ENCODE measurements around the gene ZNF768. TPM values are rescaled to one million over a fixed set of nuclear protein-coding genes. Genes with fewer than 3 reads are reported as not detected.

The ZNF768 gene
- total and polyA plus RNA-seq, 2 of the 13 experiments (the other 11 are each of a cell fraction or from before 2014, with no cell fraction given), result 26.7 to 34.4 TPM

DNA sequence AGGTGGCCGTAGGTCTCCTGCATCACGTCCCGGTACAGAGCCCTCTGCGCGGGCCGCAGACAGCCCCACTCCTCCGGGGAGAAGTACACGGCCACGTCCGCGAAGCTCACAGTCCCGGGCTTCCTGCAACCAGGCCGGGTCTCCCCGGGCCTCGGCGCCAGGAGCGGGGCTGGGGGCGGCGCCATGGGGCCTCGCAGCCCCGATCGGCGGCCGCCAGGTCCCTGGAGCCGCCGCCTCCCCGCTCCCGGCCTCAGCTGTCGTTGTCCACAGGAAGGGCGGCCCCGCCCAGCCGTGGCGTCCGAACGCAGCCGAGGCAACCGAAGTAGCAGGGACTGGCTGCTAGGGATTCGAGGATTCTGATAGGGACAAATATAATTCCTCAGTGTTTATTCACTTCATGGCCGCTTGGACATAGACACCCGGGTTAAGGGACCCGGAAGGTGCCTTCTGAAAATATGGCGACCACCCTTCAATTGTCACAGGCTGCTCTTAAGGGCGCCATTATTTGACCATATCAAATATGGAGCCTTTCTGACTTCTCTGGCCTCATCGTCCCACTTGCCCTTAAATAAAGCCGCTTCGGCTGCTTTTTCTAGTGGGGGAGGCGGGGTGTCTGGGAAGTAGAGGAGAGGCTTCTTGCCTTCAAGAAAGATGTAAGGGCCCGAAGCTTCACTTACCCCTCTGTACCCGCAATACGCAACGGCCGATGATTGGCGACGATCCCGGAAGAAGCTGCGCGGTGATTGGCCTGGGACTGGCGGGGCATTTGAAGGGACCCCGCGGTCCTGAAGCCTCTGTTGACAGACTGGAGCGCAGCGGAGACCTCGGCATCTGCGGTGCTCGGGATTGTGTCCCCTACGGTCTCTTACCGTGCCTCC lies 45.3 kb upstream of the ZNF768 start, which contains the start of gene ZNF688 (continued):
- no peak for TF ChIP-seq ZNF101 (CRISPR knock-in tag; IDR thresholded peaks at IDR 0.05; ENCODE audit: borderline replicate concordance, low read depth)
- TF ChIP-seq ZNF564 (CRISPR knock-in tag; IDR thresholded peaks at IDR 0.05), result peak; percentile 80; the same call in 1 of the 2 replicates
- TF ChIP-seq E2F2 (CRISPR knock-in tag; IDR thresholded peaks at IDR 0.05; ENCODE audit: borderline replicate concordance), result no peak
- peak; percentile 97 for TF ChIP-seq E2F5 (CRISPR knock-in tag; conservative IDR thresholded peaks at IDR 0.05)
- no peak; the same call in 1 of the 2 replicates for TF ChIP-seq ZBTB42 (CRISPR knock-in tag; IDR thresholded peaks at IDR 0.05)
- TF ChIP-seq PTBP1 (IDR thresholded peaks at IDR 0.05; ENCODE audit: low read depth, low read length, poor library complexity, severe bottlenecking), result peak; percentile 51
- peak; percentile 78; the same call in 1 of the 2 replicates for TF ChIP-seq ZNF354B (CRISPR knock-in tag; IDR thresholded peaks at IDR 0.05)
- TF ChIP-seq, protein P1, sequence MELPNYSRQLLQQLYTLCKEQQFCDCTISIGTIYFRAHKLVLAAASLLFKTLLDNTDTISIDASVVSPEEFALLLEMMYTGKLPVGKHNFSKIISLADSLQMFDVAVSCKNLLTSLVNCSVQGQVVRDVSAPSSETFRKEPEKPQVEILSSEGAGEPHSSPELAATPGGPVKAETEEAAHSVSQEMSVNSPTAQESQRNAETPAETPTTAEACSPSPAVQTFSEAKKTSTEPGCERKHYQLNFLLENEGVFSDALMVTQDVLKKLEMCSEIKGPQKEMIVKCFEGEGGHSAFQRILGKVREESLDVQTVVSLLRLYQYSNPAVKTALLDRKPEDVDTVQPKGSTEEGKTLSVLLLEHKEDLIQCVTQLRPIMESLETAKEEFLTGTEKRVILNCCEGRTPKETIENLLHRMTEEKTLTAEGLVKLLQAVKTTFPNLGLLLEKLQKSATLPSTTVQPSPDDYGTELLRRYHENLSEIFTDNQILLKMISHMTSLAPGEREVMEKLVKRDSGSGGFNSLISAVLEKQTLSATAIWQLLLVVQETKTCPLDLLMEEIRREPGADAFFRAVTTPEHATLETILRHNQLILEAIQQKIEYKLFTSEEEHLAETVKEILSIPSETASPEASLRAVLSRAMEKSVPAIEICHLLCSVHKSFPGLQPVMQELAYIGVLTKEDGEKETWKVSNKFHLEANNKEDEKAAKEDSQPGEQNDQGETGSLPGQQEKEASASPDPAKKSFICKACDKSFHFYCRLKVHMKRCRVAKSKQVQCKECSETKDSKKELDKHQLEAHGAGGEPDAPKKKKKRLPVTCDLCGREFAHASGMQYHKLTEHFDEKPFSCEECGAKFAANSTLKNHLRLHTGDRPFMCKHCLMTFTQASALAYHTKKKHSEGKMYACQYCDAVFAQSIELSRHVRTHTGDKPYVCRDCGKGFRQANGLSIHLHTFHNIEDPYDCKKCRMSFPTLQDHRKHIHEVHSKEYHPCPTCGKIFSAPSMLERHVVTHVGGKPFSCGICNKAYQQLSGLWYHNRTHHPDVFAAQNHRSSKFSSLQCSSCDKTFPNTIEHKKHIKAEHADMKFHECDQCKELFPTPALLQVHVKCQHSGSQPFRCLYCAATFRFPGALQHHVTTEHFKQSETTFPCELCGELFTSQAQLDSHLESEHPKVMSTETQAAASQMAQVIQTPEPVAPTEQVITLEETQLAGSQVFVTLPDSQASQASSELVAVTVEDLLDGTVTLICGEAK (IDR thresholded peaks at IDR 0.05), result no peak
- TF ChIP-seq, protein P1 (CRISPR knock-in tag; IDR thresholded peaks at IDR 0.05), result peak; percentile 76; the same call in 1 of the 2 replicates
- TF ChIP-seq CBFB (CRISPR knock-in tag; IDR thresholded peaks at IDR 0.05), result no peak; the same call in 1 of the 2 replicates
- TF ChIP-seq TSC22D2 (CRISPR knock-in tag; IDR thresholded peaks at IDR 0.05; ENCODE audit: borderline replicate concordance), result peak; percentile 21; the same call in 1 of the 2 replicates
- no peak for TF ChIP-seq ZNF737 (CRISPR knock-in tag; IDR thresholded peaks at IDR 0.05; ENCODE audit: borderline replicate concordance)
- TF ChIP-seq GTF2F1 (IDR thresholded peaks at IDR 0.05; ENCODE audit: low read length), result no peak
- TF ChIP-seq, protein P2, sequence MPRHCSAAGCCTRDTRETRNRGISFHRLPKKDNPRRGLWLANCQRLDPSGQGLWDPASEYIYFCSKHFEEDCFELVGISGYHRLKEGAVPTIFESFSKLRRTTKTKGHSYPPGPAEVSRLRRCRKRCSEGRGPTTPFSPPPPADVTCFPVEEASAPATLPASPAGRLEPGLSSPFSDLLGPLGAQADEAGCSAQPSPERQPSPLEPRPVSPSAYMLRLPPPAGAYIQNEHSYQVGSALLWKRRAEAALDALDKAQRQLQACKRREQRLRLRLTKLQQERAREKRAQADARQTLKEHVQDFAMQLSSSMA (CRISPR knock-in tag; IDR thresholded peaks at IDR 0.05), result peak; percentile 92
- TF ChIP-seq CENPT (CRISPR knock-in tag; IDR thresholded peaks at IDR 0.05; ENCODE audit: low read depth), result no peak
- no peak for TF ChIP-seq ZNF839 (CRISPR knock-in tag; IDR thresholded peaks at IDR 0.05; ENCODE audit: borderline replicate concordance)
- TF ChIP-seq ZFX (CRISPR knock-in tag; IDR thresholded peaks at IDR 0.05; ENCODE audit: low read depth), result peak; percentile 89

Data from HepG2 (cell line).